Thyroid gland (tissue), 4 donors: ENCODE data around the gene SLC38A1. TPM values are rescaled to one million over a fixed set of nuclear protein-coding genes. Genes with fewer than 3 reads are reported as not detected.

Experiments used
- DNase-seq, 2 donors: peaks; one replicate each; pipeline ENCODE4 v3.0.0-alpha.2; 2019
- H3K27ac ChIP-seq, 3 donors: fragments of 200-600 bp; sonication (generic); 1 replicate in 2 of 3; 2 replicates in 1 of 3; pipeline ENCODE4 v1.5.1; 2016 to 2019; ENCODE audit warnings: mild to moderate bottlenecking in 1 of 3, moderate library complexity in 1 of 3
- H3K27me3 ChIP-seq: fragments of 200-600 bp; sonication (generic); one replicate; pipeline ENCODE4 v1.5.1; 2019
- H3K36me3 ChIP-seq, 2 donors: fragments of 200-600 bp; sonication (generic); one replicate each; pipeline ENCODE4 v1.5.1; 2016 to 2019
- H3K4me1 ChIP-seq, 2 donors: fragments of 200-600 bp; sonication (generic); one replicate each; pipeline ENCODE4 v1.5.1; 2017 to 2019
- H3K4me3 ChIP-seq, 3 donors: fragments of 200-600 bp; sonication (generic); replicated peaks in 1 of 3; 1 replicate in 2 of 3; 2 replicates in 1 of 3; pipeline ENCODE4 v1.5.1; 2016; ENCODE audit warnings: mild to moderate bottlenecking in 1 of 3
- H3K9me3 ChIP-seq: fragments of 200-600 bp; sonication (generic); one replicate; pipeline ENCODE4 v1.5.1; 2017
- CTCF ChIP-seq, 6 experiments: fragments of 200-600 bp in 3 of 6; fragments of 450-650 bp in 3 of 6; sonication (generic) in 3 of 6; IDR thresholded peaks; one replicate each; pipeline ENCODE4 v1.5.1; 2016 to 2019; ENCODE audit warnings: antibody characterized with exemption in 6 of 6, mild to moderate bottlenecking in 2 of 6, inconsistent platforms in 1 of 6, moderate library complexity in 1 of 6
- POLR2A ChIP-seq, 2 donors: fragments of 450-650 bp; IDR thresholded peaks; one replicate each; pipeline ENCODE4 v1.6.1; 2017; ENCODE audit warnings: antibody characterized with exemption in 2 of 2, mild to moderate bottlenecking in 2 of 2, moderate library complexity in 1 of 2
- WGBS, 2 donors: methylation state at CpG; one replicate each; pipeline ENCODE4 v1.1.5; 2017; 5-methylcytosine and 5-hydroxymethylcytosine counted together
- intact Hi-C: fragments of 100-400 bp; cut with DNase I; formaldehyde crosslinking; loops from one replicate; pipeline ENCODE4 v1.15.1; 2023
- total RNA-seq, 4 donors: library from RNA; depleted of rRNA; stranded (reverse); fragments of >200 nt; gene quantifications; one replicate each; pipeline ENCODE4 v1.2.3, GENCODE V29; 2016

Gene SLC38A1
- total RNA-seq, 4 donors from 2014 or later, result 101 to 282 (median 120) TPM

GRCh38 chr12:46266382-46266791, 2.5 kb downstream of the SLC38A1 start:
- intact Hi-C loops, result no loop called here
- WGBS, 2 donors, result 59 to 70% methylated on average over 7 of the region's 7 CpGs
- H3K9me3 ChIP-seq, result no peaks in the 10 kb centered on the region
- H3K4me1 ChIP-seq, result peaks cover 48 to 54% of the 10 kb centered on the region in 2 donors
- DNase-seq, result no peak
- no peaks in the 10 kb centered on the region for H3K36me3 ChIP-seq
- TF ChIP-seq CTCF (IDR thresholded peaks at IDR 0.05) (no peak), POLR2A (IDR thresholded peaks at IDR 0.05) (no peak)
- peak overlapping the region in 2 of 3 donors; percentile 84 to 89 for H3K27ac ChIP-seq
- H3K4me3 ChIP-seq, result peak overlapping the region in 1 of 3 donors; percentile 75
- no peaks in the 10 kb centered on the region for H3K27me3 ChIP-seq

GRCh38 chr12:46265734-46266133, 3.1 kb downstream of the SLC38A1 start:
- peak overlapping the region in 2 of 3 donors; percentile 84 to 89 for H3K27ac ChIP-seq
- H3K9me3 ChIP-seq, result no peaks in the 10 kb centered on the region
- DNase-seq, result no peak
- H3K4me3 ChIP-seq, result no peak overlapping the region
- no peak for TF ChIP-seq POLR2A (IDR thresholded peaks at IDR 0.05)
- no peak for TF ChIP-seq CTCF (IDR thresholded peaks at IDR 0.05)
- WGBS, 2 donors, result 90 to 91% methylated on average over 3 of the region's 3 CpGs
- no peaks in the 10 kb centered on the region for H3K36me3 ChIP-seq
- no peaks in the 10 kb centered on the region for H3K27me3 ChIP-seq
- intact Hi-C loops, result no loop called here
- H3K4me1 ChIP-seq, result peaks cover 55 to 61% of the 10 kb centered on the region in 2 donors

- Histone ChIP-seq H3K36me3 (no peaks in the 10 kb centered on the region), H3K9me3 (no peaks in the 10 kb centered on the region), H3K27ac (peak overlapping the region in 2 of 3 donors; percentile 84 to 89), H3K4me1 (peaks cover 61 to 67% of the 10 kb centered on the region in 2 donors), H3K4me3 (no peak overlapping the region), H3K27me3 (no peaks in the 10 kb centered on the region)
- DNase-seq, result no peak
- no peak for TF ChIP-seq CTCF (IDR thresholded peaks at IDR 0.05)
- TF ChIP-seq POLR2A (IDR thresholded peaks at IDR 0.05), result no peak
- intact Hi-C loops, result no loop called here
Measured at GRCh38 chr12:46265102-46265501, 3.7 kb downstream of the SLC38A1 start.

- H3K27ac ChIP-seq, result peak overlapping the region; percentile 71 to 89 (median 84)
- H3K4me1 ChIP-seq, result peaks cover 65% of the 10 kb centered on the region in 2 donors
- intact Hi-C loops, result no loop called here
- no peaks in the 10 kb centered on the region for H3K27me3 ChIP-seq
- no peaks in the 10 kb centered on the region for H3K9me3 ChIP-seq
- H3K36me3 ChIP-seq, result no peaks in the 10 kb centered on the region
- DNase-seq, result no peak
- WGBS, 2 donors, result 13 to 47% methylated on average over 1 of the region's 1 CpG
- TF ChIP-seq CTCF (IDR thresholded peaks at IDR 0.05) (no peak), POLR2A (IDR thresholded peaks at IDR 0.05) (no peak)
- no peak overlapping the region for H3K4me3 ChIP-seq
Measured at GRCh38 chr12:46264057-46264456, 4.8 kb downstream of the SLC38A1 start.

- H3K27ac ChIP-seq, result peak overlapping the region; percentile 71 to 89 (median 84)
- no peak overlapping the region for H3K4me3 ChIP-seq
- 75 to 77% methylated on average over 6 of the region's 6 CpGs for WGBS, 2 donors
- no peaks in the 10 kb centered on the region for H3K9me3 ChIP-seq
- intact Hi-C loops, result no loop called here
- peak in 4 of 6 experiments; percentile 35 to 69 (median 52) for TF ChIP-seq CTCF (IDR thresholded peaks at IDR 0.05)
- peak in 1 of 2 donors; percentile 55 for TF ChIP-seq POLR2A (IDR thresholded peaks at IDR 0.05)
- H3K36me3 ChIP-seq, result no peaks in the 10 kb centered on the region
- DNase-seq, result no peak
- peaks cover 65% of the 10 kb centered on the region in 2 donors for H3K4me1 ChIP-seq
- no peaks in the 10 kb centered on the region for H3K27me3 ChIP-seq
Measured at GRCh38 chr12:46263140-46264016, 5.5 kb downstream of the SLC38A1 start.
